ENCODE measurements around the gene TMEM43.
"Not testable (repeated sequence)": the region's sequence is repeated elsewhere in the genome, so short reads cannot be mapped to it uniquely, and the experiment has no call there.

TMEM43 gene, protein sequence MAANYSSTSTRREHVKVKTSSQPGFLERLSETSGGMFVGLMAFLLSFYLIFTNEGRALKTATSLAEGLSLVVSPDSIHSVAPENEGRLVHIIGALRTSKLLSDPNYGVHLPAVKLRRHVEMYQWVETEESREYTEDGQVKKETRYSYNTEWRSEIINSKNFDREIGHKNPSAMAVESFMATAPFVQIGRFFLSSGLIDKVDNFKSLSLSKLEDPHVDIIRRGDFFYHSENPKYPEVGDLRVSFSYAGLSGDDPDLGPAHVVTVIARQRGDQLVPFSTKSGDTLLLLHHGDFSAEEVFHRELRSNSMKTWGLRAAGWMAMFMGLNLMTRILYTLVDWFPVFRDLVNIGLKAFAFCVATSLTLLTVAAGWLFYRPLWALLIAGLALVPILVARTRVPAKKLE

DNA sequence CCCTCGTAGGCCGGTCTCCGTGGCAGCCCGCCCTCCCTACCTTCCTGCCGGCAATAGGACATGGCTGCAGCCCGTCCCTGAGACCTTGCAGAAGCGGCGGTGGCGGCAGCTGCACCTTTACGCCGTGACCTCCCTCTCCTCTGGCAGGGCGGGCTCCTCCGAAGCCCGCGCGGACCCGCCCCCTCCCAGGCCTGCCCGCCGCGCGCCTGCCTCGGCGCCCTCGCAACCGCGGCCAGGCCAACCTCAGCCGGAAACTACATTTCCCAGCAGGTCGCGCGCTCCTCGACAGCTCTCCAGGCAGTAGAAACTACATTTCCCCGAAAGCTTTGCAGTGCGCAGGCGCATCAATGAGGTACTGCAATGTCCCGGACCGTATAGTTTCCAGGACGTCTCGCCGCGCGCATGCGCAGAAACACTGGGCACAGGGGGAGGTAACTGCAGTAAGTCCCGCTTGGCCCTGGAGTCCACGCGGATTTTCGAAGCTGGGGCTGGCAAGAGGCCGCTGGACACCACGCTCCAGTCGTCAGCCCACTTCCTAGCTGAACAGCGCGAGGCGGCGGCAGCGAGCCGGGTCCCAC is at the start of gene TMEM43, which contains the start of gene CHCHD4:
Gene TMEM43 (plus strand): TSS at position 438 of the 578 bp plus-strand sequence. CDS start 142 bp downstream, outside the sequence.
Gene CHCHD4 (minus strand): TSS at position 256 of the 578 bp plus-strand sequence. CDS start 194 bp downstream, at position 62.
- TF ChIP-seq, protein P1, sequence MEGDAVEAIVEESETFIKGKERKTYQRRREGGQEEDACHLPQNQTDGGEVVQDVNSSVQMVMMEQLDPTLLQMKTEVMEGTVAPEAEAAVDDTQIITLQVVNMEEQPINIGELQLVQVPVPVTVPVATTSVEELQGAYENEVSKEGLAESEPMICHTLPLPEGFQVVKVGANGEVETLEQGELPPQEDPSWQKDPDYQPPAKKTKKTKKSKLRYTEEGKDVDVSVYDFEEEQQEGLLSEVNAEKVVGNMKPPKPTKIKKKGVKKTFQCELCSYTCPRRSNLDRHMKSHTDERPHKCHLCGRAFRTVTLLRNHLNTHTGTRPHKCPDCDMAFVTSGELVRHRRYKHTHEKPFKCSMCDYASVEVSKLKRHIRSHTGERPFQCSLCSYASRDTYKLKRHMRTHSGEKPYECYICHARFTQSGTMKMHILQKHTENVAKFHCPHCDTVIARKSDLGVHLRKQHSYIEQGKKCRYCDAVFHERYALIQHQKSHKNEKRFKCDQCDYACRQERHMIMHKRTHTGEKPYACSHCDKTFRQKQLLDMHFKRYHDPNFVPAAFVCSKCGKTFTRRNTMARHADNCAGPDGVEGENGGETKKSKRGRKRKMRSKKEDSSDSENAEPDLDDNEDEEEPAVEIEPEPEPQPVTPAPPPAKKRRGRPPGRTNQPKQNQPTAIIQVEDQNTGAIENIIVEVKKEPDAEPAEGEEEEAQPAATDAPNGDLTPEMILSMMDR (conservative IDR thresholded peaks at IDR 0.05) = no peak
- H3K27ac ChIP-seq = peak within 1 kb of the TSS; percentile 97

DNA sequence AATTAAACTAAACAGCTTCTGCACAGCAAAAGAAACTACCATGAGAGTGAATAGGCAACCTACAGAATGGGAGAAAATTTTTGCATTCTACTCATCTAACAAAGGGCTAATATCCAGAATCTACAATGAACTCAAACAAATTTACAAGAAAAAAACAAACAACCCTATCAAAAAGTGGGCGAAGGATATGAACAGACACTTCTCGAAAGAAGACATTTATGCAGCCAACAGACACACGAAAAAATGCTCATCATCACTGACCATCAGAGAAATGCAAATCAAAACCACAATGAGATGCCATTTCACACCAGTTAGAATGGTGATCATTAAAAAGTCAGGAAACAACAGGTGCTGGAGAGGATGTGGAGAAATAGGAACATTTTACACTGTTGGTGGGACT is 49.6 kb upstream of the TMEM43 start:
- not testable (repeated sequence) for H3K27ac ChIP-seq

DNA sequence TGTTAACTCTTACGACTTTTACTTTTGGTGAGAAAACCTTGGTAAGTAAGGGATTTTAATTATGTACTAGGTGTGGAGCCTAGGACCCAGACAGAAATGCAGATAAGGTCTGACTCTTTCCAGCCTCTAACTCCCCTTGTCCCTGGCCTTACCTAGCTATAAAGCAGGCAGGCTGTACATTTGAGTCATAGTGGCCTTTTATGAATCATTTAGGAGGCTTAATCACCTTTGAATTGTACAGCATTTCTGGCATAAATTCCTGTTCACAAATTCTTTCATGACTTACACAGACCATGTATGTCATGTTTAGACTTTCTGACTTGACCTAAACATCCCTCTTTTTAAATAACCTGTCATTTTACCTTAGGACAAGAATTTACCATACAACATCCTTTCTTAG is 47.5 kb upstream of the TMEM43 start:
- H3K27ac ChIP-seq = no peak overlapping the region
- TF ChIP-seq, protein P1 (conservative IDR thresholded peaks at IDR 0.05) = no peak

DNA sequence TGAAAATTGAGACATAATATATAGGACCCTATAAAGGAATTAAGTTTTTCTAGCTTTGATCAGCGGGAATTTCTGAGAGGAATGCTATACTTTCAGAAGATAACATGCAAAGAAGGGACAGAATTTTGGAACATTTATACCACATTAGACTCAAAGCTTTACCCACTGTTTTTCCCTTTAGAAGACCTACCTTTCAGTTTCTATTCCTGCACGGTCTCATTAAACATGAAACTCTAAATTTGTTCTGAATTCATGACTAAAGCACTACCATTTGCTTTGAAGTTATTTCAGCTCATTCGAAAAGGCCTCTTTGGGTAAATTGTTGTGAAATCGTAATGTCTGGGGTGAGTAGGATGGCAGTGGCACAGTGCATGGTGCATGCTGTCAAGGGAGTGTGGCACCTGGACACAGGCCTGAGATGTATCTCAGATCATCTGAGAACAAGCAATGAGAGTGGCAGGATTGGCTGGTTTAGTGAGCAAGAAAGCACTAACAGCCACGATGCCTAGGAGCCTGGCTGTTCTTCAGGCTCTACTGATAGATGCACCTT is 42.7 kb upstream of the TMEM43 start:
- no peak overlapping the region for H3K27ac ChIP-seq
- TF ChIP-seq, protein P1 (conservative IDR thresholded peaks at IDR 0.05) = no peak

DNA sequence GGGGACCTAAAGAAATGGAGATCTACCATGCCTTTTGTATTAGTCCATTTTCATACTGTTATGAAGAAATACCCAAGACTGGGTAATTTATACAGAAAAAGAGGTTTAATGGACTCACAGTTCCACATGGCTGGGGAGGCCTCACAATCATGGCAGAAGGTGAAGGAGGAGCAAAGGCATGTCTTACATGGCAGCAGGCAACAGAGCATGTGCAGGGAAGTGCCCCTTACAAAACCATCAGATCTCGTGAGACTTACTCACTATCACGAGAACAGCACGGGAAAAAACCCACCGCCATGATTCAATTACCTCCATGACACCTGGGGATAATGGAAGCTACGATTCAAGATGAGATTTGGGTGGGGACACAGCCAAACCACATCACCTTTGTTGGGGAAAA is 37.4 kb upstream of the TMEM43 start:
- not testable (repeated sequence) for H3K27ac ChIP-seq

DNA sequence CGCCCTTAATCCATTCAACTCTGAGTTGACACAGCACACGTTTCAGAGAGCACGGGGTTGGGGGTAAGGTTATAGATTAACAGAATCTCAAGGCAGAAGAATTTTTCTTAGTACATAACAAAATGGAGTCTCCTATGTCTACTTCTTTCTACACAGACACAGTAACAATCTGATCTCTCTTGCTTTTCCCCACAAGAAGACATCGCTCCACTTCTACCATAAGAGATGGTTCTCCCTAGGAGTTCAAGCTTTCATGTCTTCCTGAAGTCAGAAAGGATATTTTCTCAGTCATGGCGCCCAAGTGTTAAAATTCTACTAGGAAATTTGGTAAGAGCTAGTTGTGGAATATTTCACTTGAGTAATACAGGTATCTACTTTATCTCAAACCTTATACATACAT is 32.9 kb upstream of the TMEM43 start:
- H3K27ac ChIP-seq = not testable (repeated sequence)

DNA sequence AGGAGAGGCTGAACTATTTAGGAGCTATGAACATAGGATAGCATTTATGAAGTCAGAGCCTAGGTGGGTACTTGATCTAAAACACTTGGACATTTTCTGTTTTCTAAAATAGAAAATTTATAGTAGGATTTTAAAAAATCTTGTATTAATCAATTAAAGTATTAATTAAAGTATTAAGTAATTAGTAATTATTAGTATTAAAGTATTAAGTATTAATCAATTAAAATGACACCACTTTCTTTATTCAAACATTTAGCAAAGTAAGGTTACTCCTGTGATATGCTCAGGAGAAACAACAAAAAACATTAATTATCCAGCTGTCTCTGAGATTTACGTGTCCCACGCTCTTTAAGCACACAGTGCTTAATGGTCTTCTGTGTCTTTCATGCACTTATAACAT is 32.4 kb upstream of the TMEM43 start:
- TF ChIP-seq, protein P1 (conservative IDR thresholded peaks at IDR 0.05) = no peak
- H3K27ac ChIP-seq = no peak overlapping the region

DNA sequence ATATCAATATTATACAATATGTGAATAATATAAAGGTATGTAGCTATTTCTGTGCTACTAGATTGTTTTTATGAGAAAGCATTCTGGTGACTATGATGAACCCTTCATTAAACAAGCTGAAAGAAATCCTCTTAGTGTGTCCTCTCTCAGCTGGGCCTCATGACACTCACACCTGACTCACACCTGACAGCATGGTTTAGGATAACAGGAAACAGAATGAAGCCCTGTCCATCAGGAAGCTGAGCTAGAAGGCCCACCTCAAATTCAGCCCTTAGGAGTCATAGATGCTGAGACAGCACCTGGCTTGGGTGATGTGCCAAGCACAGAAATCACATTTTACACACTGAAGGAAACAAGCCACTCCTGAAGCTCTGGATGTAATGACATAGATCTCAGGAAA is 31.0 kb upstream of the TMEM43 start:
- H3K27ac ChIP-seq = no peak overlapping the region
- TF ChIP-seq, protein P1 (conservative IDR thresholded peaks at IDR 0.05) = no peak

DNA sequence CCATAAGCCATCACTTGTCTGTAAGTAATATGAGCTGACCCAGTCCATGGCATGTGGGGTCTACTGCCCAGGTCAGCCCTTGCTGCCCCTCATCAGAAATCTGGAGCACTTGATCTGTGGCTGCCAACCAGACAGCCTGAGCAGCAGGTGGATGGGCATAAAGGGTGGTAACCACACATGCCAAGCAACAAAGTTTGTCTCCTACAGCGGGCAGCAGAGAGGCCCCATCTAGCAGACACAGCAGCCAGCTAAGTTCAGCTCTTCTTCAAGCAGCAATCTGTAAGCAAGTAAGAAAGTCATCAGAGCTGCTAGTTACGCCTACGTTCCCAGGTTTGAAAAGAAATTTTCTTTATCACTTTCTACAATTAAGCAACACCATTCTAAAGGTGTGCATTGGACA is 28.1 kb upstream of the TMEM43 start:
- H3K27ac ChIP-seq = no peak overlapping the region
- TF ChIP-seq, protein P1 (conservative IDR thresholded peaks at IDR 0.05) = no peak

All from VCaP (cell line).